PC-9 (cell line): ENCODE measurements around the gene INAFM2.

Experiments
- EZH2 ChIP-seq: fragments of 200-600 bp; sonication (generic); IDR thresholded peaks from 2 replicates; pipeline ENCODE4 v1.8.0; 2017; ENCODE audit warnings: antibody characterized with exemption, low read depth
- TF ChIP-seq, protein P1 (sequence below): fragments of 200-600 bp; sonication (generic); conservative IDR thresholded peaks from 2 replicates; pipeline ENCODE4 v1.6.1; 2017; ENCODE audit warnings: mixed run types, antibody characterized with exemption, mild to moderate bottlenecking, moderate library complexity

- TF ChIP-seq, protein P1, sequence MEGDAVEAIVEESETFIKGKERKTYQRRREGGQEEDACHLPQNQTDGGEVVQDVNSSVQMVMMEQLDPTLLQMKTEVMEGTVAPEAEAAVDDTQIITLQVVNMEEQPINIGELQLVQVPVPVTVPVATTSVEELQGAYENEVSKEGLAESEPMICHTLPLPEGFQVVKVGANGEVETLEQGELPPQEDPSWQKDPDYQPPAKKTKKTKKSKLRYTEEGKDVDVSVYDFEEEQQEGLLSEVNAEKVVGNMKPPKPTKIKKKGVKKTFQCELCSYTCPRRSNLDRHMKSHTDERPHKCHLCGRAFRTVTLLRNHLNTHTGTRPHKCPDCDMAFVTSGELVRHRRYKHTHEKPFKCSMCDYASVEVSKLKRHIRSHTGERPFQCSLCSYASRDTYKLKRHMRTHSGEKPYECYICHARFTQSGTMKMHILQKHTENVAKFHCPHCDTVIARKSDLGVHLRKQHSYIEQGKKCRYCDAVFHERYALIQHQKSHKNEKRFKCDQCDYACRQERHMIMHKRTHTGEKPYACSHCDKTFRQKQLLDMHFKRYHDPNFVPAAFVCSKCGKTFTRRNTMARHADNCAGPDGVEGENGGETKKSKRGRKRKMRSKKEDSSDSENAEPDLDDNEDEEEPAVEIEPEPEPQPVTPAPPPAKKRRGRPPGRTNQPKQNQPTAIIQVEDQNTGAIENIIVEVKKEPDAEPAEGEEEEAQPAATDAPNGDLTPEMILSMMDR = no peak
- TF ChIP-seq EZH2 = no peak
Measured at GRCh38 chr15:40372981-40373380, 49.5 kb downstream of the INAFM2 start.
